Measurements from ENCODE around the gene TMEM178B.
"Not testable (repeated sequence)": the region's sequence is repeated elsewhere in the genome, so short reads cannot be mapped to it uniquely, and the experiment has no call there.

The TMEM178B gene

GRCh38 chr7:141144921-141145629 lies 71.2 kb downstream of the TMEM178B start:
- DNase-seq: no peak

- no peak for DNase-seq
Measured at GRCh38 chr7:141145630-141145982, 71.7 kb downstream of the TMEM178B start.

- no peak for DNase-seq
Measured at GRCh38 chr7:141147482-141147881, 73.6 kb downstream of the TMEM178B start.

- DNase-seq: no peak
Measured at GRCh38 chr7:141150465-141150864, 76.6 kb downstream of the TMEM178B start.

- DNase-seq: no peak
Measured at GRCh38 chr7:141151746-141152145, 77.9 kb downstream of the TMEM178B start.

- no peak for DNase-seq
Measured at GRCh38 chr7:141153231-141153630, 79.4 kb downstream of the TMEM178B start.

GRCh38 chr7:141154131-141154732 lies 80.4 kb downstream of the TMEM178B start:
- no peak for DNase-seq

- no peak for DNase-seq
Measured at GRCh38 chr7:141156407-141156806, 82.5 kb downstream of the TMEM178B start.

- DNase-seq: no peak
Measured at GRCh38 chr7:141157138-141157765, 83.4 kb downstream of the TMEM178B start.

GRCh38 chr7:141158561-141158960 lies 84.7 kb downstream of the TMEM178B start:
- no peak for DNase-seq

GRCh38 chr7:141160246-141160860 lies 86.5 kb downstream of the TMEM178B start:
- DNase-seq: no peak

GRCh38 chr7:141161550-141162535 lies 88.0 kb downstream of the TMEM178B start:
- DNase-seq: no peak

- DNase-seq: no peak
Measured at GRCh38 chr7:141165521-141165920, 91.7 kb downstream of the TMEM178B start.

GRCh38 chr7:141166926-141167325 lies 93.1 kb downstream of the TMEM178B start:
- DNase-seq: no peak

- no peak for DNase-seq
Measured at GRCh38 chr7:141167381-141167964, 93.6 kb downstream of the TMEM178B start.

GRCh38 chr7:141169157-141169556 lies 95.3 kb downstream of the TMEM178B start:
- not testable (repeated sequence) for DNase-seq

- DNase-seq: not testable (repeated sequence)
Measured at GRCh38 chr7:141175728-141176127, 101.9 kb downstream of the TMEM178B start.

- DNase-seq: not testable (repeated sequence)
Measured at GRCh38 chr7:141177120-141177519, 103.3 kb downstream of the TMEM178B start.

GRCh38 chr7:141178486-141179135 lies 104.7 kb downstream of the TMEM178B start:
- no peak for DNase-seq

GRCh38 chr7:141181812-141182211 lies 107.9 kb downstream of the TMEM178B start:
- DNase-seq: no peak

- DNase-seq: no peak
Measured at GRCh38 chr7:141184532-141185190, 110.8 kb downstream of the TMEM178B start.
